HG02943 (cell line): Measurements from ENCODE around the gene CHIC2.

Source experiments
- ATAC-seq: cut with Tn5 transposase; IDR thresholded peaks from one replicate; pipeline ENCODE4 v1.9.1; 2021; ENCODE audit warnings: mild to moderate bottlenecking, low read depth, moderate library complexity; ENCODE audit not compliant: unreplicated experiment

The CHIC2 gene

GRCh38 chr4:54093324-54094240 is 29.2 kb upstream of the CHIC2 start:
- no peak for ATAC-seq

DNA sequence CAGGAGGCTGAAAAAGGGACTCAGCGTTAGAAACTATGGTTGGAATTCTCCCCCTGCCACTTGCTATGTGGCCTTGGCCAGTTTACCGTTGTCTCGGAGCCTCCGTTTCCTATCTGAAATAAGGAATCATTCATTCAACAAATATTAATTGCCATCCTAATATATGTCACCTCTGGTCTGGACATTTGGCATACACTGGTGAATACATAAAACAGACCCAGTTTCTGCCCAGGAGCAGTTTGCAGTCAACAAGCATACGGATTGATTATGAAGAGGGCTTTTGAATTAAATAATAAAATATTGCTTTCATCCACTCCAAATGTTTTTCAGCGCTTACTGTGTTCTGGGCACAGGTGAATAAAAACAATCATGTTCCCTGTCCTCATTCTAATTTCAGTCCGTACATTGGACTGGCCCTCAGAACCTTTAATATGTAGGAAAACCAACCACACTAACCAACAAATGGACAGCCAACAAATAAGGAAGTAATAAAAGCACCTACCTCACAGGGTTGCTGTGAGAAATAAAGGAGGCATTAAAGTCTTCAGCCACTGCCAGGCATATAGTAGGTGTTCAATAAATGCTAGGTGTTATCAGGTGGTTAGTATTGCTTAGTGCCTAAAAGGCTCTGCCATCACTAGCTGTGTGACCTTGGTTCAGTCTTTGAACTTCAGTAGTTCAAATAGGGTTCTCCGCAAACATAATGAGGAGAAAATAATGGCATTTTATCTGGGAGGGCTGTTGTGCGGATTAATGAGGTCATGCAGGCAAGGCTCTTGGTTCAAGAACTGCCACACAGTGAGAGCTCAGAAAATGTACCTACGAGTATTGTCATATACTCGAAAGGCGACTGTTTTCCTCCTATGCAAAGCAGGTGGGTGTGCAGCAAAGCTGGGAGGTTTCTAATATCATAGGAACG is 28.3 kb upstream of the CHIC2 start:
- no peak for ATAC-seq

DNA sequence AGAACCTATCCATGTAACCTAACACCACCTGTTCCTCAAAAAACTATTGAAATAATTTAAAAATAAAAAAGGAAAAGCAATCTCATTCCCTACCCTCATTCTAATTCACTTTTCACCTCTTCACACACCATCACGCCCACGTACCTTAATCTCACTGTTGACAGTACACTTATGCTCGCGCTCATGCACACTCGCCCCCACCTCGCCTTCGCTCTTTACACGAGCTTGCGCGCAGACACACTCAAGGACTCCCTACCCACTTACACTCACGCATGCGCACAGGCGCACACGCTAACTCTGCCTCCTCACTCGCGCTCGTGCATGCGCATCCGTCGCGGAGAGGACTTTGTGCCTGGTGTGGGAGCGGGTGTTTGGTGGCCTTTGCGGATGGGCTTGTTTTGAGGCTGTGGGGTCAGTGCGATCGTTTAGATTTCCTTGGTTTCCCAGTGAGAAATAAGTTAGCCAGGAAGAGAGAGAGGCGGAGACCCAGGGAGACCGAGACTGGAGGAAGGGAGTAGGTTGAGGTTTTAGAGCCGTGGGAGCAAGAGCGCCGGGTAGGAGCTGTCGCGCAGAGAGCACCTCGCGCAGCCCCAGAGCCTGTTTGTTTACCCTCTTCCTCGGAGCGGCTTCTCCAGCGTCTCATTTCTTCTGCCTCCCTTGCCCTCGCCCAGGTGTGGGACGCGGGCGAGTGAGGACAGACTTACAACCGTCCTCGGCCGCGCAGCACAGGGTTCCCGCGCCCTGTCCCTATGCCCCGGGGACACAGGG is 27.4 kb upstream of the CHIC2 start:
- ATAC-seq, result peak; percentile 75

- ATAC-seq, result no peak
Measured at GRCh38 chr4:54090804-54091623, 26.6 kb upstream of the CHIC2 start.

GRCh38 chr4:54090404-54090803 is 26.0 kb upstream of the CHIC2 start:
- no peak for ATAC-seq

DNA sequence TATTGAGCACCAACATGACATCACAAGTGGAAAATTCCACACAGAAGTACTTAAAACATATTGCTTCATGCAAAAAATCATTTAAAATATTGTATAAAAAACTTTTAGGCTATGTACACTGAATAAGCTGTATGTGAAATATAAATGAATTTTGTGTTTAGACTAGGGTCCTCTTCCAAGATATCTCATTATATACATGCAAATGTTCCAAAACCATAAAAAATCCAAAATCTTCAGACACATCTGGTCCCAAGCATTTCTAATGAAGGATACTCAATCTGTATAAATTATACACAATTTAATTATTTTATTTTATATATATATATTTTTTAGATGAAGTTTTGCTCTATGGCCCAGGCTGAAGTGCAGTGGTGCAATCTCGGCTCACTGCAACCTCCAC is 25.5 kb upstream of the CHIC2 start:
- ATAC-seq, result no peak

GRCh38 chr4:54085284-54085683 is 20.9 kb upstream of the CHIC2 start:
- no peak for ATAC-seq

DNA sequence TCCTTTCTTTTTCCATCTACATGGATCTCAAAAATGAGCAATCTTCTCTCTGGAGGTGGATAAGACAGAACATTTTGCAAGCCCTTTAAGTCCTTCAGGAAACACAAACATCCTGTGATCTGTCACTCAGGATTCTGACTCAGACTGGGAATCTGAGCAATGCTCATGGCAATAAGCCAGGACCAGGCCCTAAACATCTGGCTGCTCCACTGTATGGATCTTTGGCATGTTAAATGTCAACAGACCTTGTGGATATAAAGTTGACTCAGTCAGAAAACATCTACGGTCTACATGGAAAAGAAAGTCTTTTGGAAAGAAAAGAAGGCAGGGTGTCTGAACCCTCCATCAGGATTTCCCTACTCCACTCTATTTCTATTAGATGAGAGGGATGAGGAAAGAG is 17.8 kb upstream of the CHIC2 start:
- ATAC-seq, result no peak

- no peak for ATAC-seq
Measured at GRCh38 chr4:54077812-54078211, 13.4 kb upstream of the CHIC2 start.

GRCh38 chr4:54076673-54077072 is 12.3 kb upstream of the CHIC2 start:
- ATAC-seq, result no peak

DNA sequence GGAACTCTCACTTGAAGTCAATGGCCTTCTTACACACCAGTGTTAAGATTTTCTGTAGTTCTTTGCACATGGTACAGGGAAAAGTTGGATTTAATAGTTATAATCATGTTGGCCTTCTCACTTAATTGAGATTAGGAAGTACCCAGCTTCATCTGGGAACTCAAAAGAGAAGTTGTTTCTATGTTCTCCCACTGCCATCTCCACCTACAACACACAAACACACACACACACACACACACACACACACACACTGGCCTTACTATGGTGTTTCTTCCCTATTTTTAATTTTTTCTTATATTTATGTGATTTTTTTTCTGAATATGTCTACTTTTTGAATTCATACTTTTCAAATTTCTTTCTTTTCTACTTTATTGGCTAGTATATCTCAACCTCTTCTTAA is 10.0 kb upstream of the CHIC2 start:
- ATAC-seq, result no peak

GRCh38 chr4:54073271-54073880 is 9.0 kb upstream of the CHIC2 start:
- ATAC-seq, result no peak

DNA sequence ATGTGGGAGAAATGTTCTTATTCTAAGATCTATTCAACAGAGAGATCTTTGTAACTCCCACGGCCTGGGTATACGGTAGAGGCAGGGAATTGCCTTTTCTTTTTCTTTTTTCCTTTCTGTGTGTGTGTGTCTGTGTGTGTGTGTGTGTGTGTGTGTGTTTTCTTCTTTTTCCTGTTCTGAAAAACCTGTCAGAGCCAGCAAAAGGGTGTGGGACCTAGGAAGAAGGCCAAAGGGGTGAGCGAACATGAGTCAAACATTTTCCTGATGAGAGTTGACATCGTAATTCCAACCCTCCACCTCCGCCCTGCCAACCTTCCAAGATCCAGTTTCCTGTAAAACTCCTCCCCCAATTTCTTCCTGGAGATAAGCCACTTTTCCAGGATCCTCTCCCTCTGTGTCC is 2.8 kb upstream of the CHIC2 start:
- ATAC-seq, result no peak

DNA sequence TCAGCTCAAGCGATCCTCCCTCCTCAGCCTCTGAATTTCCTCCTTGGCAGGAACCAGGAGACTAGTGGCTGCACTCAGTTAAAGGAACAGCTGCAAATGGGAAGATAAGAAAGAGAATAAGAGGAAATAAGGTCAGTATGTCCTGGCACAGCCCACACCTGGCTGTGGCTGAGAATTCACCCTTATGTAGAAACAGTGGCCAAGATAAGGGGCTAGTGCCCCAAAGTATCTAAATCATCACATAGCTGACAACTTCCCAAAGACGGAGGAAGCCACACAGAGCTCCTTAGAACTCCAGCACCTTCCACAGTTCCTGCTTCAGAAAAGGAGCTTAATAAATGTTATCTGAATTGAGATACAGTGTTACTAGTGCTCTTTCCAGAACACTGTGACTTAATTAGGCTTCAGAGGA is 2.3 kb upstream of the CHIC2 start:
- ATAC-seq, result no peak

GRCh38 chr4:54066088-54066415 is 1.6 kb upstream of the CHIC2 start:
- no peak for ATAC-seq

DNA sequence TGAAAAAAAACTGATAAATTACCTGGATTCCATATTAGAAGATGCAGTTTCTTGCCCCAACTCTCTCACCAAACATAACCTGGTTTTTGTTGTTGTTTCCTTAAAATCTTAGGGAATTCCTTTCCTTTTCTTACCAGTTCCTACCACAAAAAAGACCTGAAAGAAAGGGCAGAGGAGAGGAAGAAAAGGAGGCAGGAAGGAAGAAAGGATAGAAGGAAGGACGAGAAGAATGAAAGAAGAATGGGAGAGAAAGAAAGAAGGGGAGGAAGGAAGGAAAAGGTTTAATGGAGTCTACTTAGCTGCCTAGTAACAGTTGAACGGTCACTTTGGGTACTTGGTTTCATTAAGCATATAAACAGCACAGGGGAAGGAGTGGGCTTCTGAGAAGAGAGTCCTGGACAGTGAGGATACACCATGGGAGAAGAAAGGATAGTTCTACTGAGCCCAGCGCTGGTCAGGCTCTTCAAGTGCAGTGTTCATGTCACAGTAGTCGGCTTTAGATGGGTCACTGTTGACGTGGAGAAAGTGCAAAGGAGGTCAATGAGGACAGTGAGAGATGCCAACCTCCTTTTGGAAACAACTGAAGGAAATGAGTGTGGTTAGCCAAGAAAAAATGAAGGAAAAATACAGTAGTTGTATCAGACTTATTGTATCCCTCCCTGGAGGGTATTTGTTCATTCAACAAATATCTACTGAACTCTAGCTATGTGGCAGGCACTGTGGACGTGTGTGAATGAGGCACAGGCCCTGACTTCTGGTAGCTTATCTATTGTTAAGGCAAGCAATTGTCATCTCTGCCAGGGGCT is 1.1 kb upstream of the CHIC2 start:
- ATAC-seq, result no peak

- peak; percentile 35 for ATAC-seq
Measured at GRCh38 chr4:54063737-54064316, 578 bp downstream of the CHIC2 start.

GRCh38 chr4:54063229-54063628 is 1.2 kb downstream of the CHIC2 start:
- no peak for ATAC-seq
